Erythroblast (primary cell): ENCODE data around the gene MDC1.

ENCODE experiments used
- GATA1 ChIP-seq: IDR thresholded peaks from 2 replicates; pipeline ENCODE4 v1.6.1; 2011; ENCODE audit warnings: low read depth, mild to moderate bottlenecking, control low read depth, low read length, moderate library complexity
- POLR2A ChIP-seq: IDR thresholded peaks from 2 replicates; pipeline ENCODE4 v1.6.1; 2011; ENCODE audit warnings: mild to moderate bottlenecking, low read length

DNA sequence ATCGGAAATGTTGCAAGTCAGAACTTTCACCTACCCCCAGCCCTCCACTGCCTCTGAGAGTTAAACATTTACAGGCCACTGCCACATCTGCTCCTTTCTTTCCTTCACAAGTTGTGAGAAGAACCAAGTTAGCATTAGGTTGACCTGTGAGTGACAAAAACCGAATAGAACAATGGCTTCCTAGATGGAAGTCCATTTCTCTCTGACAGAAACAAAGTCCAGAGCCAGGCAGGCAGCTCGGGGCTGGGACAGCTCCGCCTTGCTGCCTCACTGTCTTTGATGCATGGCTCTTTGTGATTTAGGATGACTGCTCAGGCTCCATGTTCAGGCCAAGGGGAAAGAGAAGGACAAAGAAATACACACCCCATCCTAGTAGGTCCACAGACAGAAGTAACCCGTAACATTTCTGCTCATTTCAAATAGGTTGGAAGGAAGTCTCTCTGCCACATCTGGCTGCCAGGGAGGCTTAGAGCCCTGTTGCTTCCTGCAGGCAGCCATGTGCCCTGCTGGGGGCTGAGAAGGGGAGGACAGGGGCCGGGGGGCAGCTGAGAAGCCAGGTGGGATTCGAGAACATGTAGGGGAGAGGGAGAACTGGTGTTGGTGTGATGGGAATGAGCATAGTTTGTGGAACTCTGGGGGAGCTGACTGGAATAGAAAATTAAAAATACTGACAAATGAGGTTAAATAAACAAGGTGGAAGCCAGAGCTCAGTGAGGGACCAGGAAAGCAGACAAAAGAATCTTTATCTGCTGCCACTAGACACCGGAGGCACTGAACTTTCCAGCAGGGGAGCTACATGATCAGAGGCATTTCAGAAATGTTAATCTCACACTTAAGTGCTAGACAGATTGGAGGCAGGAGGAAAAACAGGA lies 46.8 kb upstream of the MDC1 start:
- no peak for TF ChIP-seq POLR2A
- TF ChIP-seq GATA1: no peak
